HG03175 (cell line): ENCODE measurements around the gene TAB2.
"Not testable (repeated sequence)": the region's sequence is repeated elsewhere in the genome, so short reads cannot be mapped to it uniquely, and the experiment has no call there.

Experiments
- ATAC-seq: cut with Tn5 transposase; IDR thresholded peaks from one replicate; pipeline ENCODE4 v1.9.1; 2021; ENCODE audit warnings: mild to moderate bottlenecking, moderate library complexity; ENCODE audit not compliant: unreplicated experiment

The TAB2 gene

DNA sequence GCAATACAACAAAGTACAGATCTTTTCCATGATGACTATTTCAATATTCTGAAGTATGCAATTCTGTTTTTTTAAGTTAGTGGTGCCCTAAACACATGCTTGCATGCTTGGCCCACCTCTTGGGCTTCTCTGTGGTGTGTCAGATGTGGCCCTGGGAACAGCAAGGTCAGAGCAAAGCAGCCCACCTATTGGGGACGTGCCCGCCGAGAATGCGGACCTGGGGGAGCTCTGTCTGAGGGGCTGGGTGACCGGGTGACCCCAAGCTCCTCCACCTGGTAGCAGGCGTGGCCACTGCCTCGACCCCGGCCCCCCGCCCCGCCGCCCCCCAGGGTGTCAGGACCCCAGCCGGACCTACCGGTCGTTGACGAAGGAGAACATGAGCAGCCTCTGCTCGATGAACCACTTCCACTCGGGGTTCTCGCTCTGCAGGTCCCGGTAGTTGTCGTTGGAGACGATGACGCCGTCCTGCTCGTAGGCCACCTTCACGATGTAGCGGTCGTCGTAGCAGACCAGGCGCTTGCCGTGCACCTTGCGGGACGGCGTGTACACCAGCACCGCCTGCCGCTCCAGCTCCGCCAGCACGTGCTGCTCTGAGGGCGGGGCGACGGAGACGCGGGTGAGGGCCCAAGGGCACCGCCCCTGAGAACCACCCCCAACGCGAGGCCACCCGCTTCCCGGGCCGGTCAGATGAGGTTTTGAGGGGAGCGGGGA is 139.0 kb downstream of the TAB2 start:
- ATAC-seq: no peak

- no peak for ATAC-seq
Observed at GRCh38 chr6:149457316-149457884, 139.9 kb downstream of the TAB2 start.

- ATAC-seq: no peak
Observed at GRCh38 chr6:149458196-149458595, 140.7 kb downstream of the TAB2 start.

DNA sequence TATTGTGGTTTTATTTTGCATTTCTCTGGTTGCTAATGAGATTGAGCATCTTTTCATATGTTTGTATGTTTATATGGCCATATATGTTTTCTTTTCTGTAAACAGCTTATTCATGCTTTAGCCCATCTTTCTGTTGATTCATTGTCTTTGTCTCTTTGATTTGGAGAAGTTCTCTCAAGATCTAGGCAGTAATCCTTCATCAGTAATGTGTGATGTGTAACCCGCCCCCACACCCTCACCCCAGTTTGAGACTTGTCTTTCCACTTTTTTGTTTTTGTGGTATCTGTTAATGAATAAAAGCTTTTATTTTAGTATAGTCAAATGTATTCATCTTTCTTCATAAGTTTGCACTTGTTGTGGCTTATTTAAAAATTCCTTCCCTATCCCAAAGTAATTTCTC is 141.3 kb downstream of the TAB2 start:
- no peak for ATAC-seq

- no peak for ATAC-seq
Observed at GRCh38 chr6:149459761-149460160, 142.2 kb downstream of the TAB2 start.

DNA sequence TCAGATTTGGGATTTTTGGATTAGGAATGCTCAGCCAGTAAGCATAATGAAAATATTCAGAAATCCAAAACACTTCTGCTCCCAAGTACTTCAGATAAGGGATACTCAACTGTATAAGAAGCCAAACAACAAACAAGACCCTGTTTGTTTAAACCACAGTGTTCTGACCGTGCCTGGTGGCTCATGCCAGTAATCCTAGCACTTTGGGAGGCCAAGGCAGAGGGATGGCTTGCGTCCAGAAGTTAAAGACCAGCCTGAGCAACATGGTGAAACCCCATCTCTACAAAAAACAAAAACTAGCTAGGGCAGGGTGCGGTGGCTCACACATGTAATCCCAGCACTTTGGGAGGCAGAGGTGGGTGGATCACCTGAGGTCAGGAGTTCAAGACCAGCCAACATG is 142.7 kb downstream of the TAB2 start:
- not testable (repeated sequence) for ATAC-seq
